ENCODE data around the gene ZNF362.
"Not testable (repeated sequence)": the region's sequence is repeated elsewhere in the genome, so short reads cannot be mapped to it uniquely, and the experiment has no call there.

ZNF362 gene

GRCh38 chr1:33309351-33309750, 53.1 kb downstream of the ZNF362 start:
- not testable (repeated sequence) for DNase-seq

GRCh38 chr1:33310702-33311101, 54.4 kb downstream of the ZNF362 start:
- no peak for DNase-seq

GRCh38 chr1:33311706-33312412, 55.6 kb downstream of the ZNF362 start:
- DNase-seq, result no peak

- no peak for DNase-seq
Measured at GRCh38 chr1:33312413-33312749, 56.1 kb downstream of the ZNF362 start.

GRCh38 chr1:33314416-33314815, 58.1 kb downstream of the ZNF362 start:
- DNase-seq, result no peak

- no peak for DNase-seq
Measured at GRCh38 chr1:33316601-33317000, 60.3 kb downstream of the ZNF362 start.

GRCh38 chr1:33317354-33317753, 61.1 kb downstream of the ZNF362 start:
- DNase-seq, result no peak

GRCh38 chr1:33317946-33318345, 61.7 kb downstream of the ZNF362 start:
- DNase-seq, result no peak

GRCh38 chr1:33319186-33319948, 63.1 kb downstream of the ZNF362 start:
- no peak for DNase-seq

- DNase-seq, result no peak
Measured at GRCh38 chr1:33319949-33320618, 63.8 kb downstream of the ZNF362 start.

- DNase-seq, result no peak
Measured at GRCh38 chr1:33320619-33321165, 64.4 kb downstream of the ZNF362 start, which contains the start of gene A3GALT2. Gene A3GALT2 (minus strand): TSS chr1:33321098. CDS start chr1:33321098, 0 bp downstream.

GRCh38 chr1:33321178-33321577, 64.9 kb downstream of the ZNF362 start:
- DNase-seq, result peak; percentile 41

GRCh38 chr1:33322109-33322508, 65.8 kb downstream of the ZNF362 start:
- no peak for DNase-seq

- DNase-seq, result peak; percentile 39
Measured at GRCh38 chr1:33322870-33323585, 66.7 kb downstream of the ZNF362 start.

- no peak for DNase-seq
Measured at GRCh38 chr1:33323663-33324477, 67.6 kb downstream of the ZNF362 start.

- no peak for DNase-seq
Measured at GRCh38 chr1:33324677-33325575, 68.6 kb downstream of the ZNF362 start.

GRCh38 chr1:33326785-33327184, 70.5 kb downstream of the ZNF362 start:
- DNase-seq, result no peak

GRCh38 chr1:33327587-33328325, 71.5 kb downstream of the ZNF362 start:
- peak; percentile 31 for DNase-seq

- DNase-seq, result no peak
Measured at GRCh38 chr1:33328817-33329216, 72.5 kb downstream of the ZNF362 start.
